ENCODE data around the gene LHX2. TPM values are rescaled to one million over a fixed set of nuclear protein-coding genes. Genes with fewer than 3 reads are reported as not detected.

Gene LHX2
- total RNA-seq, 2 experiments from 2014 or later: not detected

- ChIA-PET CTCF (ENCODE audit: unreplicated experiment) (no interaction called here), POLR2A (interaction anchor here (0.6 kb wide), 1 partner anchor 22 kb away, joined by 3 read pairs; no protein-coding TSS in a partner anchor)
- TF ChIP-seq EZH2phosphoT487 (IDR thresholded peaks at IDR 0.05; ENCODE audit: borderline replicate concordance, low read depth, low read length): no peak
- TF ChIP-seq CTCF (conservative IDR thresholded peaks at IDR 0.05; ENCODE audit: low read length): no peak
- no TSS peak for BruUV-seq (replicated peaks)
- no peaks in the 10 kb centered on the region; the same call in 1 of the 2 replicates for H4K20me1 ChIP-seq (ENCODE audit: insufficient read depth, low read length)
- H3K27ac ChIP-seq (ENCODE audit: low read depth, low read length, poor library complexity, severe bottlenecking): no peak overlapping the region
- intact Hi-C loops (cut with micrococcal nuclease; ENCODE audit: unreplicated experiment): loop anchor here (1.0 to 5.0 kb wide), 2 partner anchors 497 to 639 kb away; no protein-coding TSS in a partner anchor
- no peaks in the 10 kb centered on the region for H3K9me2 ChIP-seq (ENCODE audit: insufficient read depth, low read length)
- H3K9me3 ChIP-seq (ENCODE audit: low read length): no peaks in the 10 kb centered on the region
- no peak for DNase-seq (ENCODE audit: low spot score)
- no peaks in the 10 kb centered on the region for H3K4me1 ChIP-seq (ENCODE audit: insufficient read depth, low read length, poor library complexity, severe bottlenecking)
- H2AFZ ChIP-seq (ENCODE audit: low read length): no peak overlapping the region
- H3K4me2 ChIP-seq (ENCODE audit: low read length): no peak overlapping the region
- H3K79me2 ChIP-seq (ENCODE audit: insufficient read depth, low read depth, low read length): no peaks in the 10 kb centered on the region
- no peaks in the 10 kb centered on the region for H3K36me3 ChIP-seq (ENCODE audit: insufficient read depth, low read length)
- no peak overlapping the region for H3K4me3 ChIP-seq (ENCODE audit: low read depth, low read length, poor library complexity, severe bottlenecking)
Observed at GRCh38 chr9:124041817-124042116, 30.2 kb downstream of the LHX2 start.

DNA sequence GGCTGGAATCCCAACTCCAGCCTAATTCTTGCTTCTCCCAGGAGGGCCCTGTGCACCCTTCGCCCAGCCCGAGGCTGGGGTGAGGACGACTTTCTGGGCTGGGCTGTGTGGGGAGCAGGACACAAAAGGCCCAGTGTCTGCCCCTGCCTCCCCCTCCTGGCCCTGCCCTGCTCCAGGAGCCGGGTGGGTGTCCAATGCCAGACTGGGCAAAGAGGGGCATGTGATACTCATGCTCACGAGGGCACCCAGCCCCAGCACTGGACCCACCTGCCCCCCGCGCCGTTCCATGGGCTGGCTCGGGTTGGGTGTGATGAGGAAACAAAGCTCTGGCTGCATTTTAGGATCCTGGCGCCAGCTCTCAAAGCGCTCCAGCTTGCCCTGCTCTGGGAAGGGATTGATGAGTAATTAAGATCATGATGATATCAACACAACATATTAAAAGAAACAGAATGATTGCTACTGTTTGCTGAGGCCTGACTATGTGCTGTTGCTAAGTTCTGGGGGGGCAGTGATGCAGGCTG lies 30.7 kb downstream of the LHX2 start:
- Histone ChIP-seq H3K27ac (ENCODE audit: low read depth, low read length, poor library complexity, severe bottlenecking) (no peak overlapping the region), H3K36me3 (ENCODE audit: insufficient read depth, low read length) (no peaks in the 10 kb centered on the region), H3K79me2 (ENCODE audit: insufficient read depth, low read depth, low read length) (no peaks in the 10 kb centered on the region), H3K4me3 (ENCODE audit: low read depth, low read length, poor library complexity, severe bottlenecking) (no peak overlapping the region), H2AFZ (ENCODE audit: low read length) (no peak overlapping the region), H3K9me2 (ENCODE audit: insufficient read depth, low read length) (no peaks in the 10 kb centered on the region), H3K4me1 (ENCODE audit: insufficient read depth, low read length, poor library complexity, severe bottlenecking) (no peaks in the 10 kb centered on the region), H3K9me3 (ENCODE audit: low read length) (no peaks in the 10 kb centered on the region), H4K20me1 (ENCODE audit: insufficient read depth, low read length) (no peaks in the 10 kb centered on the region; the same call in 1 of the 2 replicates), H3K4me2 (ENCODE audit: low read length) (no peak overlapping the region)
- ChIA-PET CTCF (ENCODE audit: unreplicated experiment) (no interaction called here), POLR2A (interaction anchor here (0.6 kb wide), 1 partner anchor 21 kb away, joined by 3 read pairs; no protein-coding TSS in a partner anchor)
- no TSS peak for BruUV-seq (replicated peaks)
- TF ChIP-seq CTCF (conservative IDR thresholded peaks at IDR 0.05; ENCODE audit: low read length) (no peak), EZH2phosphoT487 (IDR thresholded peaks at IDR 0.05; ENCODE audit: borderline replicate concordance, low read depth, low read length) (no peak)
- no peak for DNase-seq (ENCODE audit: low spot score)
- intact Hi-C loops (cut with micrococcal nuclease; ENCODE audit: unreplicated experiment): loop anchor here (5.0 kb wide), 1 partner anchor 640 kb away; no protein-coding TSS in a partner anchor

- BruUV-seq (replicated peaks): no TSS peak
- no peaks in the 10 kb centered on the region for H3K9me2 ChIP-seq (ENCODE audit: insufficient read depth, low read length)
Observed at GRCh38 chr9:124044448-124044847, 32.9 kb downstream of the LHX2 start.

More at GRCh38 chr9:124044448-124044847, 32.9 kb downstream of the LHX2 start:
- DNase-seq (ENCODE audit: low spot score): no peak
- Histone ChIP-seq H2AFZ (ENCODE audit: low read length) (no peak overlapping the region), H3K9me3 (ENCODE audit: low read length) (no peaks in the 10 kb centered on the region), H3K4me1 (ENCODE audit: insufficient read depth, low read length, poor library complexity, severe bottlenecking) (no peaks in the 10 kb centered on the region), H4K20me1 (ENCODE audit: insufficient read depth, low read length) (no peaks in the 10 kb centered on the region; the same call in 1 of the 2 replicates), H3K4me2 (ENCODE audit: low read length) (no peak overlapping the region), H3K36me3 (ENCODE audit: insufficient read depth, low read length) (no peaks in the 10 kb centered on the region), H3K27ac (ENCODE audit: low read depth, low read length, poor library complexity, severe bottlenecking) (no peak overlapping the region), H3K4me3 (ENCODE audit: low read depth, low read length, poor library complexity, severe bottlenecking) (no peak overlapping the region), H3K79me2 (ENCODE audit: insufficient read depth, low read depth, low read length) (no peaks in the 10 kb centered on the region)
- ChIA-PET POLR2A (no interaction called here), CTCF (ENCODE audit: unreplicated experiment) (interaction anchor here (0.6 kb wide), 1 partner anchor 13 kb away, joined by 3 read pairs; no protein-coding TSS in a partner anchor)
- intact Hi-C loops (cut with micrococcal nuclease; ENCODE audit: unreplicated experiment): loop anchor here (5.0 kb wide), 1 partner anchor 642 kb away; no protein-coding TSS in a partner anchor
- TF ChIP-seq CTCF (conservative IDR thresholded peaks at IDR 0.05; ENCODE audit: low read length) (no peak), EZH2phosphoT487 (IDR thresholded peaks at IDR 0.05; ENCODE audit: borderline replicate concordance, low read depth, low read length) (no peak)
